Keratinocyte (primary cell): Measurements from ENCODE around the gene KIAA0825. TPM values are rescaled to one million over a fixed set of nuclear protein-coding genes. Genes with fewer than 3 reads are reported as not detected.

Experiments
- DNase-seq: peaks from one replicate; pipeline ENCODE4 v3.0.0-alpha.2; 2011; ENCODE audit warnings: low read depth, missing footprints, low spot score
- FAIRE-seq: peaks from 2 replicates; lab custom pipeline; 2011; peaks lifted over from hg19 to GRCh38; lab: Jason Lieb, UNC
- H2AFZ ChIP-seq: 2 replicates; pipeline ENCODE4 v1.6.0; 2012; ENCODE audit warnings: low read length, control low read depth, inconsistent platforms; ENCODE audit not compliant: control insufficient read depth
- H3K27ac ChIP-seq: 2 replicates; pipeline ENCODE4 v1.5.1; 2011; ENCODE audit warnings: low read length; ENCODE audit not compliant: control insufficient read depth, insufficient read depth
- H3K27me3 ChIP-seq: 3 replicates; pipeline ENCODE4 v1.6.0; 2011; ENCODE audit warnings: low read length; ENCODE audit not compliant: control insufficient read depth, insufficient read depth; ENCODE audit errors: extremely low read depth
- H3K36me3 ChIP-seq, 2 experiments: 2 replicates in 1 of 2; 3 replicates in 1 of 2; pipeline ENCODE4 v1.5.1; 2011; ENCODE audit warnings: low read length in 2 of 2, mild to moderate bottlenecking in 1 of 2; ENCODE audit not compliant: control insufficient read depth in 2 of 2, insufficient read depth in 2 of 2; ENCODE audit errors: extremely low read depth in 1 of 2
- H3K4me1 ChIP-seq: 3 replicates; pipeline ENCODE4 v1.5.1; 2011; ENCODE audit warnings: low read length; ENCODE audit not compliant: control insufficient read depth, insufficient read depth; ENCODE audit errors: extremely low read depth
- H3K4me2 ChIP-seq: 3 replicates; pipeline ENCODE4 v1.6.0; 2011; ENCODE audit warnings: low read depth, low read length; ENCODE audit not compliant: control insufficient read depth, insufficient read depth; ENCODE audit errors: extremely low read depth
- H3K4me3 ChIP-seq, 3 experiments: fragments of 200-600 bp in 1 of 3; sonication (generic) in 1 of 3; 2 replicates in 2 of 3; 3 replicates in 1 of 3; pipeline ENCODE4 v1.5.1; 2011 to 2016; ENCODE audit warnings: low read length in 3 of 3, mild to moderate bottlenecking in 3 of 3, control low read depth in 2 of 3, inconsistent platforms in 1 of 3, low read depth in 1 of 3, mixed read lengths in 1 of 3, mixed run types in 1 of 3, moderate library complexity in 1 of 3; ENCODE audit not compliant: control insufficient read depth in 2 of 3, insufficient read depth in 2 of 3; ENCODE audit errors: extremely low read depth in 1 of 3
- H3K79me2 ChIP-seq: 2 replicates; pipeline ENCODE4 v1.6.0; 2012; ENCODE audit warnings: low read length; ENCODE audit not compliant: control insufficient read depth, insufficient read depth
- H3K9ac ChIP-seq: 3 replicates; pipeline ENCODE4 v1.6.0; 2011; ENCODE audit warnings: low read length; ENCODE audit not compliant: control insufficient read depth, insufficient read depth; ENCODE audit errors: extremely low read depth
- H3K9me1 ChIP-seq: 3 replicates; pipeline ENCODE4 v1.6.0; 2011; ENCODE audit warnings: low read length; ENCODE audit not compliant: control insufficient read depth, insufficient read depth; ENCODE audit errors: extremely low read depth
- H3K9me3 ChIP-seq: 2 replicates; pipeline ENCODE4 v1.5.1; 2012; ENCODE audit warnings: low read depth, low read length; ENCODE audit not compliant: control insufficient read depth
- H4K20me1 ChIP-seq: 3 replicates; pipeline ENCODE4 v1.6.0; 2011; ENCODE audit warnings: low read length; ENCODE audit not compliant: control insufficient read depth, insufficient read depth; ENCODE audit errors: extremely low read depth
- CTCF ChIP-seq, 3 experiments: IDR thresholded peaks in 1 of 3; conservative IDR thresholded peaks in 1 of 3; optimal IDR thresholded peaks in 1 of 3; 2 replicates in 2 of 3; 3 replicates in 1 of 3; pipeline versions ENCODE3 to v1.5.1; 2011; ENCODE audit warnings: low read length in 3 of 3, mild to moderate bottlenecking in 3 of 3, moderate library complexity in 2 of 3, control low read depth in 1 of 3, inconsistent platforms in 1 of 3; ENCODE audit not compliant: insufficient read depth in 2 of 3; ENCODE audit errors: extremely low read depth in 1 of 3
- EZH2 ChIP-seq: IDR thresholded peaks from one replicate; pipeline ENCODE4 v1.6.1; 2012; ENCODE audit warnings: inconsistent platforms, mild to moderate bottlenecking, low read length, moderate library complexity
- dilution Hi-C: fragments of 300-500 bp; cut with MboI; formaldehyde crosslinking; loops from one replicate; pipeline ENCODE4 v1.7.0; 2020; ENCODE audit warnings: low sequenced_read_pairs; ENCODE audit not compliant: extremely low pct_ligation_motif_present
- polyA plus RNA-seq, 5 experiments: library from polyadenylated mRNA; depleted of rRNA in 3 of 5; stranded (reverse) in 3 of 5; stranded (forward) in 1 of 5; unstranded in 1 of 5; fragments of >200 nt; gene quantifications; 1 replicate in 1 of 5; 2 replicates in 3 of 5; 3 replicates in 1 of 5; pipeline versions ENCODE4 v1.2.1 to v1.2.3, GENCODE V29; 2011 to 2012; ENCODE audit warnings: missing spikeins in 2 of 5, low read depth in 1 of 5, low replicate concordance in 1 of 5

KIAA0825 gene
- polyA plus RNA-seq, 1 donor (not counting 4 experiments of a cell fraction or from before 2014, with no cell fraction given) = 1.2 TPM

GRCh38 chr5:94192658-94193391 lies 425.6 kb downstream of the KIAA0825 start:
- H3K4me3 ChIP-seq = no peak overlapping the region
- no peak overlapping the region for H3K27ac ChIP-seq
- H2AFZ ChIP-seq = no peak overlapping the region
- H3K9me3 ChIP-seq = no peaks in the 10 kb centered on the region
- no peak overlapping the region for H3K4me2 ChIP-seq
- DNase-seq = no peak
- no peak for FAIRE-seq
- no peaks in the 10 kb centered on the region for H3K27me3 ChIP-seq
- H3K9me1 ChIP-seq = no peaks in the 10 kb centered on the region
- TF ChIP-seq CTCF (optimal IDR thresholded peaks at IDR 0.05 in 1 of 3, IDR thresholded peaks at IDR 0.05 in 1 of 3, conservative IDR thresholded peaks at IDR 0.05 in 1 of 3; ENCODE audit: extremely low read depth in 1 of 3, insufficient read depth in 2 of 3, low read length in 3 of 3) (no peak), EZH2 (no peak)
- H3K4me1 ChIP-seq = no peaks in the 10 kb centered on the region
- no peaks in the 10 kb centered on the region for H3K36me3 ChIP-seq
- H3K79me2 ChIP-seq = no peaks in the 10 kb centered on the region
- H3K9ac ChIP-seq = no peak overlapping the region
- H4K20me1 ChIP-seq = no peaks in the 10 kb centered on the region
- dilution Hi-C loops = no loop called here

- no peak for TF ChIP-seq CTCF (optimal IDR thresholded peaks at IDR 0.05 in 1 of 3, IDR thresholded peaks at IDR 0.05 in 1 of 3, conservative IDR thresholded peaks at IDR 0.05 in 1 of 3; ENCODE audit: extremely low read depth in 1 of 3, insufficient read depth in 2 of 3, low read length in 3 of 3)
- TF ChIP-seq EZH2 = no peak
- H2AFZ ChIP-seq = no peak overlapping the region
- no peaks in the 10 kb centered on the region for H3K27me3 ChIP-seq
- DNase-seq = no peak
- H3K4me2 ChIP-seq = no peak overlapping the region
- H3K9me3 ChIP-seq = no peaks in the 10 kb centered on the region
- H3K27ac ChIP-seq = no peak overlapping the region
- no peaks in the 10 kb centered on the region for H3K36me3 ChIP-seq
- dilution Hi-C loops = no loop called here
- H3K9me1 ChIP-seq = no peaks in the 10 kb centered on the region
- H3K9ac ChIP-seq = no peak overlapping the region
- no peak for FAIRE-seq
- no peaks in the 10 kb centered on the region for H3K79me2 ChIP-seq
- no peak overlapping the region for H3K4me3 ChIP-seq
- H3K4me1 ChIP-seq = no peaks in the 10 kb centered on the region
- H4K20me1 ChIP-seq = no peaks in the 10 kb centered on the region
These were observed 426.8 kb downstream of the KIAA0825 start for GRCh38 chr5:94191604-94192003.
